Kidney tubule cell (primary cell): ENCODE data around the gene EIF1AX.
"Not testable (repeated sequence)": the region's sequence is repeated elsewhere in the genome, so short reads cannot be mapped to it uniquely, and the experiment has no call there.

Experiments
- DNase-seq: peaks from one replicate; pipeline ENCODE4 v3.0.0-alpha.2; 2018; ENCODE audit warnings: low spot score

The EIF1AX gene

DNA sequence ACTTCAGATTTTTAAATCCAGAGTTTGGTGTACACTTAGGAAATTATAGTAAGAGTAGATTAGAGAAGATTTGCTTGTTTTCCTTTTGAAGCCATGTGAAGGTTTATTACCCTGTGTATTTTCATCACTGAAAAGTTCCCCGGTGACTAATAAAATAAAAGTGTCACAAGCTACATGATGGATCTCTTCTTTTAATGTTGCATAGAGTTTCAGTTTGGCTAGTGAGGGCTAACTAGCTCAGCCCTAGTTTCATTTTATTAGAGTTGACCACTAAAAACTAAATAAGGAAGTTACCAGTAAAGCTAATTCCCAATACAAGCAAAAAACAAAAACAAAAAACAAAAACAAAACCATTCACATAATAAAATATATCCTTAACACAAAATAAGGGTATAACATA is 14.8 kb downstream of the EIF1AX start:
- not testable (repeated sequence) for DNase-seq

DNA sequence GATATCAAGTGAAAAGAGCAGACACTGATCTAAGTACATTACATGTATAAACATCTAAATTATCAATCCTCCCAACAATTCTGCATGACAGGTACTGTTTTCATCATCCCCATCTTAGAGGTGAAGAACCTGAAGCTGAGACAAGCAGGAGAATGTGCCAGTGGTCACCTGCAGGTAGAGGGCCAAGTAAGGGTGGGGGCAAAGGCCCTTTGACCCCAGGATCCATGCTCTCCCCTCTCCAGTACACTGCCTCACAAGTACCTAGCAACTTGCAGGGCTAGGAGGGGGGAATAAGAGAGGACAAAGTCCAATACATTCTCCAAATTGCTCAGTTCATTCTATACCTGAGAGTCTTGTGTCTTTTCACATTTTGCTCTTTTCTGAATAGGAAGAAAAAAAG is 16.7 kb downstream of the EIF1AX start:
- no peak for DNase-seq

DNA sequence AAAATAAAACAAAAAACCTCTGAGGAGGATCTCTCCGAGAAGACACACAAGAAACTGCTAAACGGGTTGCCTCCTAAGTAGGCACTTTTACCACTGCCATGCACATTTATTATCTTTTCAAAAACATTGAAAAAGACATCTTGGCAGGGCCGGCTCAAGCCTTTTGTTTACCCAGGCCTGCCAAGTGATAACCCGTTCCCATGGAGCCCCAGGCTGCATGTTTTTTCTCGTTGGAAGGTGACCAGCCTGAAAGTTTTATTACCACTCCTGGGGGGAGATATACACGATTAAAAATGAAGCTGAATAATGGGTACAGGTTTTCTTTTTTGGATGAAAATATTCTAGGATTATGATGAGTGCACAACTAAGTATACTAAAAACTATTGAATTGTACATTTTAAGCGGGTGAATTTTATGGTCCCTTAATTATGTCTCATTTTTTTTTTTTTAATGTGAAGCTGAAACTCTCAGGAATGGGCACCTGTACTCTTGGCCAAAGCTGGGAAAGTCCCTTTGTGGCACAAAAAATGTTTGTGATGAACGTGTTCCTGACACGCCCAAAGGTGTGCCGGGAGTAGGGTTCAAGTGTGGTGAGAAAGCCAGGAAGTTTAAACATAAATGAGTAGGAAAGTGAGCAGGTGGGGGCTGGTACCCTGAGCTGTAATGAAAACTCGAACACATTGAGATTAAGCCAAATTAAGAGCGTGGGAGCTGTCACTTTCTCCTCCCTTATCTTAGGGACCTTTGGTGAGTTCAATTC is 23.4 kb downstream of the EIF1AX start:
- peak; percentile 29 for DNase-seq

DNA sequence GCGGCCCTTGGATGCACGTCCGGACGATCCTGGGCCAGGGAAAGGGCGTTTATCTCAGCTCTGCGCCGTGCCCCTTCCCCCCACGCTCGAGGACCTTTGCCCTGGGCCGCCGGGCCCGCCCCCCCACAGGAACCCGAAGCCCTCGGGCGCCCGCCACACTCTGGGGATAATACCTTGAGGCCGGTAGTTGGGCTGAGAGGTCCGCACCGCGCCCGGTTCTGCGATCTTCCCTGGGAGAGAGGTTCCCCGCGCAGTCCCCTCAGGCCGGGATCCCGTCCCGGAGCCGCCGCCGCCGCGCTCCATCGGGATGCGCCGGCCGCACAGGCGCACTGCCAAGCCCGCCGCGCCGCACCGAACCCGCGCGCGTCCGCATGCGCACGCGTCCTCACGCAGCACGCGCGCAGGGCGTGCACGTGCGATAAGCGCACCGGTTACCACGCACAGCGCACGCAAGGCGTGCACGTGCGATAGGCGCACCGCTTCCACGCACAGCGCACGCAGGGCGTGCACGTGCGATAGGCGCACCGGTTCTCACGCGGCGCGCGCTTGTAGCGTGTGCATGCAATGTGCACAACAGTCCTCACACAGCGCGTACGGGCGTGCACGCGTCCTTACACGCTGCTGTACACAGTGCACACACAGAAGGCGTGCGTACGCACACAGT is 24.9 kb downstream of the EIF1AX start, which contains the start of gene MAP7D2:
Gene MAP7D2, minus strand, starts transcription at position 331 of the 664 bp plus-strand sequence. Its CDS starts 28 bp downstream, at position 303.
- DNase-seq = no peak

DNA sequence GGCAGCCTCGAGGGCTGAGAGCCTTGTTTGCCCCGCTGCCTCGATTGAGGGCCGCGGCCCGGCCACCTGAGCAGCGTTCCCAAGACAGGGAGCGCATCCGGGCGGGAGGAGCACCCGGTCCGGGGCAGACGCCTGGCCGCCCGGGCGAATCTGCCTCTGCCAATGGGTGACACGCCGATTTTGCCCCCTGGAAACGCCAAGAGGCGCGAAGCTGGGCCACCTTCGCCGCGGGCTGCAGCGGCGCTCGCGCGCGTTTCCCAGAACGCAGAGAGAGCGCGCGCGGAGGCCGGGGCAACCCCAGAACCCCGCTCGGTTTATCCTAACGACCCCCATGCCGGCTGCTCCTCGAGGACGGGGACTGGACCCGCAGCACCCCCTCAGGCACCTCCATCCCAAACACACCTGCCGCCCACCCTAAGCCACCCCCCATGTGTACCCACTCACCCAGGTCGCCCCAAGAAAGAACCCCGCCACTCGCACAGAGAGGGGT is 25.5 kb downstream of the EIF1AX start:
- no peak for DNase-seq

DNA sequence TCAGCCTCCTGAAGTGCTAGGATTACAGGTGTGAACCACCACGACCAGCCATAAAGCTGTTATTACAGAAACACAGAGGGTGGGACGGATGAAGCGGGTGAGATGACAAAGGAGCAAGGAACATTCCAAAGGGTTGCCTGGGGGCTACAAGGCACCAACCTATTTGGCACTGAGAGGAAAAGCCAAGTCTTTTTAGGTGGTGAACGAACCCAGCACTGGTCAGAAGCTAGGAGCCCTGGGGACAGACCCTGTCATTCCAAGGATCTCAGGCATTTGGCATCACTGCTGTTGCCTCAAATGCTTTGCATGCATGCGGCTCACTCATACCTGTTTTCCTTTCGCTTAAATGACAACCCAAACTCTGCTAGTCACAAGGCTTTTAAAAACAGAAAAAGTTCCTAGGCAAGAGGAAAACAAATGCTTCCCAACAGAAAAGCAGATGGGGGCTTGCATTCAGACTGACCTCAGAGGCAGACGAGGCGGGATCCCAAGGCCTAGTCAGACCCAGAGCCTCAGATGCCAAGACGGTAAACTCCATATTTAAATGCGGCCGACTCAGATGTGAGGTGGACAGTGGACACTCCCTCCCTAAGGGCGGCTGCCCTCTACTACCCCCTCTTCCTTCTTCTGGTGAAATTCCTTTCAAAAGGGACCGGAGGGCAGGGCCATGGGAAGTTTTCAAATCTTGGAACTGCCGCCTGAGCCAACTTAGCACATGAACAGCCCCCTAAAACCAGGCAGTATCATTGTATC is 29.4 kb downstream of the EIF1AX start:
- no peak for DNase-seq

DNA sequence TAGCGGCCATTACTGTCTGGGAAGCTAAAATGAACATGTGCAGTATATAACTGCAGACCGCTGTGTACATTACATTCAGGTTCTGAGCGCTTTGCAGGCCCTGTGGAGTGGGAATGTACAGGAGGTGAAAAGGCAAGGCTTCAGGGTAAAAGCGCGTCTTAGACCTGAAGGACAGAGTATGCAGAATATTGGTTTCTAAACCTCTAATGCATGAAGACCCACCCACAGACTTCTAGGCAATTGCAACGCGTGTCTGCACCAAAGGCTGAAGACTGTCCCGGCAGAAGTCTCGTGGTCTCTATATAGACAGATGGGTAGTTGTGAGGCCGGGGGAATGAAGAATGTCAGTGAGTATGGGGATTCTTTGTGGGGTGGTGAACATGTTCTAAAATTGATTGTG is 30.4 kb downstream of the EIF1AX start:
- no peak for DNase-seq

DNA sequence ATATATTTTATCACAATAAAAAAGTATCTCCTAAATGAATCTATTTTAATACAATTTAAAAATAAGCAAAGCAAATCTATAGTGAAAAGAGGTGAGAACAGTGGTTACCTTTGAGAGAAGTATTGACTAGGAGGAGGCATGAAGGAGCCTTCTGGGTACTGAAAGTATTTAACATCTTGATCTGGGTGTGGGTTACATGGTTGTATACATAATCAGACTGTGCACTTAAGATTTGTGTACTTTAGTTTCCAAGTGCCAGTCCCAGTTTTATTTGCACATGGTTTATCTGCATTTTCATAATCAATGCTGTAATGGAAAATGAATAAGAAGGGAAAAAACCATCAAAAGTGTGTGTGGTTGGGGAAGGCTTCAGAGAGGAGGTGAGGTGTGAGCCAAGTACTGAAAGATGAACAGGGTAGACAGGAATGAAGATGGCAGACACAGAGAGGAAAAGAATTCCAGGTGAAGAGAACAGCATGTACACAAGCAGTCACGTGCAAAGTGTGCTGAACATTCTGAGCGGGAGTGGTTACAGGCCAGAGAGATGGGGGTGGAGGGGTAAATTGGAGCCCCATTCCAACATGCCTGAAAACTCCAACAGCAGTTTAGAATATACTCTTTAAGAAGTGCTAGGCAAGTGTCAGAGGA is 39.6 kb downstream of the EIF1AX start:
- no peak for DNase-seq

DNA sequence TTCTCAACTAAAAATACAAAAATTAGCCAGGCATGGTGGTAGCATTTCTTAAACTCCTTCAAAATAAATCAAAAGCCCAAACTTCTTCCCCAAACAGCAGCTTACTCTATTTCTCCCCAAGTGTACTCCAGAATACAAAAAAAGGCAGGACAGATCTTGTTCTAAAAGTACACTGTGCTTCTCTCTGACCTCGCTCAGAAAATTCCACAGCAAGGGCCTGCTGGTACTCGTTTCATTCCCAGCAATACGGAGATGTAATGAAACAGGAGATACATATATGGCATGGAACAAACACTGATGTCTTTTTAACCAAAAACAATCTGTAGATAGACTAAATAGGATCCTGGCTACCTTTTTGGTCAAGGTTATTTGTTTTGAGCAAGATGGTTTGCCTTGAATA is 50.1 kb downstream of the EIF1AX start:
- DNase-seq = no peak

DNA sequence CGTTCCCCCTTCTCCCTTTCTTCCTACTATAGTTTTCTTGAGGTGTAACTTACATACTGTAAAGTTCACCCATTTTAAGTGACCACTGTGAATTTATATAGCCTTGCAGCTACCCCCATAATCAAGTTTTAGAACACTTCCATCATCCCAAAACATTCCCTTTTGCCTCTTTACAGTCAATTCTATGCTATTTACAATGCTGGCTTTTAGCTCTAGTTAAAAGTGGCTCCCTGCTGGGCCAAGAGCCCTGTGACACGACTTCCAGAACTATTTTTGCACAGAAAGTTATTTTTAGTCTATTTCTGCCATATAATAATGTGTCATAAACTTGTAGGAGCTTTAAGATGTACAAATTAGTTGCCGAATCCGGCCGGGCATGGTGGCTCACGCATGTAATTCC is 51.8 kb downstream of the EIF1AX start:
- no peak for DNase-seq

DNA sequence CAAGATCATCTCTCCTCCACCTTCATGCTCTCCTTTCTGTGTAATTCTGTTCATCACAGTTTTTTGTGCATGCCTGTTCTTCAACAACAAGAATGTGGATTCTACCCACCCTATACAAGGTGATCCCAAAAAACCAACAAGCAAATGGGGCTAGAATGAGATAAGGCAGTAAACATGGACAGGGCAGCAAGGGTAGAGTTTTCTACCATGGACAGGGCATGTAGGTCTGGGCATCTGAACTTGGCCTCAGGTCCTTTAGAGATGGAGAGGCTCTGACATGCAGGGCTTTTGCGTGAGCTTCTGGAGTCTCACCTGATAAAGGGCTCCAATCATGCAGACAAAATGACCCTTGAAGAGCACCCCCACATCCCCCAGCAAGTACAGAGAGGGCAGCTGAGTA is 61.4 kb downstream of the EIF1AX start:
- no peak for DNase-seq
